HepG2 (cell line): ENCODE data around the gene PISD. TPM values are rescaled to one million over a fixed set of nuclear protein-coding genes. Genes with fewer than 3 reads are reported as not detected.

Experiments used
- ATAC-seq: fragments of 200-7000 bp; cut with Tn5 transposase; 3 replicates; pipeline ENCODE4 v1.9.1; 2020; ENCODE audit warnings: mild to moderate bottlenecking, moderate library complexity
- BruUV-seq: library from RNA; stranded (reverse); fragments of 400-500 nt; replicated peaks from 2 replicates; lab custom pipeline; 2021; lab: Mats Ljungman, UMichigan
- CTCF ChIA-PET: fragments of 300-600 bp; formaldehyde crosslinking; extraction: SDS; loops from one replicate; lab custom pipeline; 2021; ENCODE audit warnings: low total read pairs, inconsistent platforms, low intra/inter-chr PET ratio; lab: Yijun Ruan, JAX
- POLR2A ChIA-PET: fragments of 350-600 bp; sonication (Branson Sonifier 250); formaldehyde crosslinking; loops from one replicate; lab custom pipeline; 2020; ENCODE audit warnings: antibody characterized with exemption, inconsistent platforms; lab: Yijun Ruan, JAX
- DNase-seq: peaks from one replicate; pipeline ENCODE4 v3.0.0-alpha.2; 2015; ENCODE audit warnings: low spot score
- FAIRE-seq: peaks from 3 replicates; lab custom pipeline; 2011; peaks lifted over from hg19 to GRCh38; lab: Jason Lieb, UNC
- H2AFZ ChIP-seq: one replicate; pipeline ENCODE4 v1.6.1; 2011; ENCODE audit warnings: low read length, inconsistent platforms
- H3K27ac ChIP-seq: fragments of 300-600 bp; 3 replicates; pipeline ENCODE4 v1.8.0; 2011; ENCODE audit warnings: mixed run types, mild to moderate bottlenecking, mixed read lengths, low read length, inconsistent platforms; ENCODE audit not compliant: insufficient read depth; ENCODE audit errors: extremely low read length
- H3K27me3 ChIP-seq, 2 experiments: fragments of 200-600 bp in 1 of 2; 2 replicates in 1 of 2; 3 replicates in 1 of 2; pipeline versions ENCODE4 v1.6.0 to v1.8.0; 2011; ENCODE audit warnings: low read length in 2 of 2, mild to moderate bottlenecking in 2 of 2, moderate library complexity in 2 of 2, inconsistent platforms in 1 of 2; ENCODE audit not compliant: insufficient read depth in 2 of 2, control insufficient read depth in 1 of 2
- H3K36me3 ChIP-seq, 2 experiments: fragments of 200-600 bp in 1 of 2; replicated peaks in 1 of 2; 2 replicates in 1 of 2; 3 replicates in 1 of 2; pipeline versions ENCODE4 v1.5.1 to v1.8.0; 2011; ENCODE audit warnings: low read length in 2 of 2, inconsistent platforms in 1 of 2; ENCODE audit not compliant: insufficient read depth in 2 of 2, control insufficient read depth in 1 of 2
- H3K4me1 ChIP-seq: 2 replicates; pipeline ENCODE4 v1.5.1; 2012; ENCODE audit warnings: low read length, inconsistent platforms; ENCODE audit not compliant: insufficient read depth
- H3K4me2 ChIP-seq: 2 replicates; pipeline ENCODE4 v1.6.0; 2011; ENCODE audit warnings: low read depth, low read length, inconsistent platforms
- H3K4me3 ChIP-seq, 3 experiments: fragments of 200-600 bp in 1 of 3; sonication (generic), shearing (Covaris generic) in 1 of 3; replicated peaks in 1 of 3; 2 replicates each; pipeline ENCODE4 v1.5.1; 2011 to 2016; ENCODE audit warnings: low read length in 3 of 3, inconsistent platforms in 2 of 3, low read depth in 2 of 3, mild to moderate bottlenecking in 2 of 3, control low read depth in 1 of 3, mixed read lengths in 1 of 3; ENCODE audit not compliant: insufficient read depth in 1 of 3
- H3K79me2 ChIP-seq: one replicate; pipeline ENCODE4 v1.6.1; 2011; ENCODE audit warnings: low read length, inconsistent platforms; ENCODE audit not compliant: insufficient read depth
- H3K9ac ChIP-seq: 2 replicates; pipeline ENCODE4 v1.6.0; 2011; ENCODE audit warnings: mild to moderate bottlenecking, low read depth, low read length, inconsistent platforms; ENCODE audit not compliant: insufficient read depth
- H3K9me3 ChIP-seq: 2 replicates; pipeline ENCODE4 v1.5.1; 2012; ENCODE audit warnings: mild to moderate bottlenecking, low read length
- H4K20me1 ChIP-seq: 2 replicates; pipeline ENCODE4 v1.6.0; 2011; ENCODE audit warnings: inconsistent platforms, mild to moderate bottlenecking, low read length, moderate library complexity; ENCODE audit not compliant: insufficient read depth
- CBX5 ChIP-seq: sonication (generic); formaldehyde crosslinking; IDR thresholded peaks from 2 replicates; pipeline ENCODE4 v1.4.0; 2020; ENCODE audit warnings: missing genetic modification reagents, borderline replicate concordance
- JUND ChIP-seq: sonication (generic); formaldehyde crosslinking; IDR thresholded peaks from 2 replicates; pipeline ENCODE4 v1.8.0; 2022; ENCODE audit warnings: mild to moderate bottlenecking, missing genetic modification reagents
- MYNN ChIP-seq: sonication (generic); formaldehyde crosslinking; IDR thresholded peaks from 2 replicates; pipeline ENCODE4 v1.4.0; 2020; ENCODE audit warnings: mild to moderate bottlenecking, low read depth, missing genetic modification reagents
- NONO ChIP-seq, 2 experiments: fragments of 450-650 bp in 1 of 2; sonication (generic) in 1 of 2; formaldehyde crosslinking in 1 of 2; IDR thresholded peaks in 1 of 2; conservative IDR thresholded peaks in 1 of 2; 2 replicates each; pipeline versions ENCODE4 v1.6.1 to v1.8.0; 2017 to 2022; ENCODE audit warnings: mild to moderate bottlenecking in 1 of 2, missing genetic modification reagents in 1 of 2, moderate library complexity in 1 of 2
- POLR2G ChIP-seq: fragments of 200-400 bp; formaldehyde crosslinking; IDR thresholded peaks from 2 replicates; pipeline ENCODE4 v1.6.1; 2018; ENCODE audit warnings: mild to moderate bottlenecking, low read depth, low read length, moderate library complexity
- RBM22 ChIP-seq: fragments of 200-400 bp; formaldehyde crosslinking; optimal IDR thresholded peaks from 2 replicates; pipeline ENCODE3; 2017; ENCODE audit warnings: mild to moderate bottlenecking, low read length, moderate library complexity
- ZNF263 ChIP-seq: sonication (generic); formaldehyde crosslinking; IDR thresholded peaks from 2 replicates; pipeline ENCODE4 v1.4.0; 2020; ENCODE audit warnings: missing genetic modification reagents
- WGBS: methylation state at CpG from one replicate; pipeline ENCODE4 v1.1.6; 2017; ENCODE audit warnings: low lambda C conversion rate; 5-methylcytosine and 5-hydroxymethylcytosine counted together
- in situ Hi-C: cut with HindIII; loops from 2 replicates; pipeline ENCODE4 v1.10.0; 2017; ENCODE audit warnings: low pct_unique_long_range_greater_than_20kb; ENCODE audit not compliant: extremely low pct_ligation_motif_present
- intact Hi-C: fragments of 100-400 bp; cut with micrococcal nuclease; formaldehyde crosslinking; loops from one replicate; pipeline ENCODE4 v1.10.0; 2022; ENCODE audit not compliant: unreplicated experiment
- polyA plus RNA-seq, 8 experiments: library from polyadenylated mRNA; depleted of rRNA in 3 of 8; stranded (reverse) in 7 of 8; unstranded in 1 of 8; fragments of >200 nt; fragmentation: Illumina TruSeq in 4 of 8; extraction: Trizol in 4 of 8; gene quantifications; 2 replicates each; pipeline versions ENCODE4 v1.2.1 to v1.2.3, GENCODE V29; 2011 to 2016; ENCODE audit warnings: low read depth in 4 of 8, missing spikeins in 1 of 8, mixed read lengths in 1 of 8; ENCODE audit not compliant: insufficient read depth in 1 of 8
- total RNA-seq, 5 experiments: library from RNA; depleted of rRNA; stranded (reverse); fragments of >200 nt; fragmentation: Illumina TruSeq; extraction: Trizol; gene quantifications; 2 replicates each; pipeline ENCODE4 v1.2.3, GENCODE V29; 2016; ENCODE audit warnings: low read depth in 1 of 5
- TF ChIP-seq, protein P1 (sequence below): sonication (generic); formaldehyde crosslinking; IDR thresholded peaks from 2 replicates; pipeline ENCODE4 v1.5.1; 2020; ENCODE audit warnings: mild to moderate bottlenecking, missing genetic modification reagents, moderate library complexity
- TF ChIP-seq, protein P2 (sequence below): sonication (generic); formaldehyde crosslinking; IDR thresholded peaks from 2 replicates; pipeline ENCODE4 v1.5.0; 2020; ENCODE audit warnings: missing genetic modification reagents
- TF ChIP-seq, protein P3 (sequence below): IDR thresholded peaks from 2 replicates; pipeline ENCODE4 v1.6.1; 2016; ENCODE audit warnings: mild to moderate bottlenecking, missing biosample characterization, missing genetic modification reagents

Gene PISD
- total and polyA plus RNA-seq, 2 of the 13 experiments (the other 11 are each of a cell fraction or from before 2014, with no cell fraction given) = 30.1 to 47.7 TPM

- Histone ChIP-seq H3K27me3 (no peaks in the 10 kb centered on the region), H3K9ac (no peak overlapping the region), H3K36me3 (peaks cover 21 to 48% of the 10 kb centered on the region in 2 experiments; a peak in 4 of 5 replicates), H3K9me3 (no peaks in the 10 kb centered on the region), H3K4me1 (peaks cover 40% of the 10 kb centered on the region), H2AFZ (no peak overlapping the region), H3K4me2 (no peak overlapping the region), H3K4me3 (no peak overlapping the region), H3K79me2 (no peaks in the 10 kb centered on the region), H3K27ac (peak overlapping the region; percentile 15), H4K20me1 (peaks cover 10% of the 10 kb centered on the region; the same call in 1 of the 2 replicates)
- intact Hi-C loops (no loop called here), in situ Hi-C loops (no loop called here)
- CTCF ChIA-PET = no interaction called here
- POLR2A ChIA-PET = interaction anchor here (1.8 kb wide), 1 partner anchor 15 kb away, joined by 10 read pairs; no protein-coding TSS in a partner anchor
- TF ChIP-seq POLR2G (peak; percentile 39; the same call in 1 of the 2 replicates), ZNF263 (0 out of 2 replicates have a peak, but pooled peaks have one; percentile 39), RBM22 (peak; percentile 20), CBX5 (CRISPR knock-in tag) (no peak), NONO (IDR thresholded peaks at IDR 0.05) (no peak), NONO (CRISPR knock-in tag; conservative IDR thresholded peaks at IDR 0.05) (0 out of 2 replicates have a peak, but pooled peaks have one; percentile 24), MYNN (CRISPR knock-in tag) (no peak), JUND (CRISPR knock-in tag) (no peak)
- TF ChIP-seq, protein P1, sequence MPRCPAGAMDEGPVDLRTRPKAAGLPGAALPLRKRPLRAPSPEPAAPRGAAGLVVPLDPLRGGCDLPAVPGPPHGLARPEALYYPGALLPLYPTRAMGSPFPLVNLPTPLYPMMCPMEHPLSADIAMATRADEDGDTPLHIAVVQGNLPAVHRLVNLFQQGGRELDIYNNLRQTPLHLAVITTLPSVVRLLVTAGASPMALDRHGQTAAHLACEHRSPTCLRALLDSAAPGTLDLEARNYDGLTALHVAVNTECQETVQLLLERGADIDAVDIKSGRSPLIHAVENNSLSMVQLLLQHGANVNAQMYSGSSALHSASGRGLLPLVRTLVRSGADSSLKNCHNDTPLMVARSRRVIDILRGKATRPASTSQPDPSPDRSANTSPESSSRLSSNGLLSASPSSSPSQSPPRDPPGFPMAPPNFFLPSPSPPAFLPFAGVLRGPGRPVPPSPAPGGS (CRISPR knock-in tag) = no peak
- TF ChIP-seq, protein P2, sequence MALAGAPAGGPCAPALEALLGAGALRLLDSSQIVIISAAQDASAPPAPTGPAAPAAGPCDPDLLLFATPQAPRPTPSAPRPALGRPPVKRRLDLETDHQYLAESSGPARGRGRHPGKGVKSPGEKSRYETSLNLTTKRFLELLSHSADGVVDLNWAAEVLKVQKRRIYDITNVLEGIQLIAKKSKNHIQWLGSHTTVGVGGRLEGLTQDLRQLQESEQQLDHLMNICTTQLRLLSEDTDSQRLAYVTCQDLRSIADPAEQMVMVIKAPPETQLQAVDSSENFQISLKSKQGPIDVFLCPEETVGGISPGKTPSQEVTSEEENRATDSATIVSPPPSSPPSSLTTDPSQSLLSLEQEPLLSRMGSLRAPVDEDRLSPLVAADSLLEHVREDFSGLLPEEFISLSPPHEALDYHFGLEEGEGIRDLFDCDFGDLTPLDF (CRISPR knock-in tag) = no peak
- TF ChIP-seq, protein P3, sequence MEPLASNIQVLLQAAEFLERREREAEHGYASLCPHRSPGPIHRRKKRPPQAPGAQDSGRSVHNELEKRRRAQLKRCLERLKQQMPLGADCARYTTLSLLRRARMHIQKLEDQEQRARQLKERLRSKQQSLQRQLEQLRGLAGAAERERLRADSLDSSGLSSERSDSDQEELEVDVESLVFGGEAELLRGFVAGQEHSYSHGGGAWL = 0 out of 2 replicates have a peak, but pooled peaks have one; percentile 9
- 74% methylated on average over 4 of the region's 4 CpGs for WGBS
- DNase-seq = no peak
- no peak for ATAC-seq
- no TSS peak for BruUV-seq
- FAIRE-seq = no peak
Observed at GRCh38 chr22:31615491-31615860, 46.5 kb downstream of the PISD start.
